Adrenal gland (tissue), 12 donors: Measurements from ENCODE around the gene NUP153. TPM values are rescaled to one million over a fixed set of nuclear protein-coding genes. Genes with fewer than 3 reads are reported as not detected.

Source experiments
- DNase-seq, 7 donors: peaks; one replicate each; pipeline ENCODE4 v3.0.0-alpha.2; 2019 to 2020
- H3K27ac ChIP-seq, 5 donors: fragments of 200-600 bp; sonication (generic) in 4 of 5; 1 replicate in 3 of 5; 2 replicates in 2 of 5; pipeline versions ENCODE4 v1.5.1 to v1.8.0; 2016 to 2020; ENCODE audit warnings: mild to moderate bottlenecking in 1 of 5
- H3K27me3 ChIP-seq: fragments of 200-600 bp; 2 replicates; pipeline ENCODE4 v1.8.0; 2021
- H3K36me3 ChIP-seq, 2 donors: fragments of 200-600 bp; replicated peaks in 1 of 2; 1 replicate in 1 of 2; 2 replicates in 1 of 2; pipeline versions ENCODE4 v1.5.1 to v1.8.0; 2018 to 2022
- H3K4me1 ChIP-seq, 2 donors: fragments of 200-600 bp; replicated peaks in 1 of 2; 1 replicate in 1 of 2; 2 replicates in 1 of 2; pipeline versions ENCODE4 v1.5.1 to v1.8.0; 2018 to 2021
- H3K4me3 ChIP-seq, 4 donors: fragments of 200-600 bp; sonication (generic) in 3 of 4; one replicate each; pipeline ENCODE4 v1.5.1; 2016 to 2018
- H3K9me3 ChIP-seq, 3 donors: fragments of 200-600 bp; sonication (generic) in 1 of 3; replicated peaks in 1 of 3; 1 replicate in 2 of 3; 2 replicates in 1 of 3; pipeline versions ENCODE4 v1.5.1 to v1.8.0; 2016 to 2021
- POLR2A ChIP-seq, 2 donors: fragments of 450-650 bp; IDR thresholded peaks; one replicate each; pipeline ENCODE4 v1.6.1; 2017; ENCODE audit warnings: antibody characterized with exemption in 2 of 2, mild to moderate bottlenecking in 2 of 2, moderate library complexity in 1 of 2
- WGBS, 4 donors: extraction: QIAGEN DNeasy Blood & Tissue Kit in 2 of 4; methylation state at CpG; one replicate each; pipeline versions ENCODE4 v1.1.5 to v1.1.7; 2013 to 2017; 5-methylcytosine and 5-hydroxymethylcytosine counted together
- intact Hi-C, 2 donors: fragments of 100-400 bp; cut with DNase I; formaldehyde crosslinking; loops; one replicate each; pipeline versions ENCODE4 v1.14.1 to v1.15.0; 2022 to 2023
- polyA plus RNA-seq, 3 donors: library from polyadenylated mRNA; stranded (reverse); fragments of 200-250 nt in 2 of 3; fragments of 350-450 nt in 1 of 3; fragmentation: Illumina TruSeq in 1 of 3; extraction: RNeasy Lipid Tissue Mini Kit (QIAGEN cat#74804) in 1 of 3; gene quantifications; one replicate each; pipeline ENCODE4 v1.2.3, GENCODE V29; 2013 to 2014
- total RNA-seq, 9 donors: library from RNA; depleted of rRNA in 4 of 9; stranded (reverse); fragments of >200 nt in 4 of 9; fragments of 120-200 nt in 1 of 9; fragmentation: NEBNext Ultra II Directional in 1 of 9; extraction: Animal tissue kit (Norgen Biotek cat#: 25700) in 1 of 9; gene quantifications; one replicate each; pipeline versions ENCODE4 v1.1.0 to v1.2.4, GENCODE V29; 2013 to 2023
- TF ChIP-seq, protein P1 (sequence below), 6 experiments: fragments of 450-650 bp in 4 of 6; fragments of 200-600 bp in 2 of 6; sonication (generic) in 1 of 6; IDR thresholded peaks; 1 replicate in 5 of 6; 2 replicates in 1 of 6; pipeline versions ENCODE4 v1.5.1 to v1.8.0; 2016 to 2021; ENCODE audit warnings: antibody characterized with exemption in 6 of 6, mild to moderate bottlenecking in 2 of 6, moderate library complexity in 1 of 6
- donor health status: healthy with polysubstance abuse.
- donor health status: Bipolar disorder and iron deficiency.
- donor health status: DM: yes; HTN: yes; CAD: no.
- donor health status: DM: no; HTN: no; CAD: no.
- donor health status: DM: no; HTN: no; CAD: no.
- donor health status: DM: yes; HTN: yes; CAD: no.

NUP153 gene
- total and polyA plus RNA-seq, 12 donors = 4.6 to 31.4 (median 28.2) TPM

DNA sequence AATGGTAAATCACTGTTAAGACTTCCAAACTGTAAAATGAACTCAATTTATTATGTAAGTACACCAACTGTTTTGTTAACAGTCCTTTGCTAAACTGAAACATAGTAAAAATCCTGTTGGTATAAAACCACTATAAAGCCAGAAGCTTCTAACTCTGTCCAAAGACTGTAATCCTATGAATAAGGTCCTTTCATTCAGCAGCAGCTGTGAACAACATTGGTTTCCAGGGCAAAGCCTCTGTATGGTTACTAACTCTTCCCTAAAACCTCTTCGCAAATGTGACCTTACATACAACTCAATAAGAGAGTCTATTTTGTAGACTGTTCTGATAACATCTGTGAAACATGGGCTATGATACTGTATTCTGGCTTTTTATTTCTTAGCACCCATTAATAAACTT, 40.1 kb downstream of the NUP153 start:
- TF ChIP-seq, protein P1, sequence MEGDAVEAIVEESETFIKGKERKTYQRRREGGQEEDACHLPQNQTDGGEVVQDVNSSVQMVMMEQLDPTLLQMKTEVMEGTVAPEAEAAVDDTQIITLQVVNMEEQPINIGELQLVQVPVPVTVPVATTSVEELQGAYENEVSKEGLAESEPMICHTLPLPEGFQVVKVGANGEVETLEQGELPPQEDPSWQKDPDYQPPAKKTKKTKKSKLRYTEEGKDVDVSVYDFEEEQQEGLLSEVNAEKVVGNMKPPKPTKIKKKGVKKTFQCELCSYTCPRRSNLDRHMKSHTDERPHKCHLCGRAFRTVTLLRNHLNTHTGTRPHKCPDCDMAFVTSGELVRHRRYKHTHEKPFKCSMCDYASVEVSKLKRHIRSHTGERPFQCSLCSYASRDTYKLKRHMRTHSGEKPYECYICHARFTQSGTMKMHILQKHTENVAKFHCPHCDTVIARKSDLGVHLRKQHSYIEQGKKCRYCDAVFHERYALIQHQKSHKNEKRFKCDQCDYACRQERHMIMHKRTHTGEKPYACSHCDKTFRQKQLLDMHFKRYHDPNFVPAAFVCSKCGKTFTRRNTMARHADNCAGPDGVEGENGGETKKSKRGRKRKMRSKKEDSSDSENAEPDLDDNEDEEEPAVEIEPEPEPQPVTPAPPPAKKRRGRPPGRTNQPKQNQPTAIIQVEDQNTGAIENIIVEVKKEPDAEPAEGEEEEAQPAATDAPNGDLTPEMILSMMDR (IDR thresholded peaks at IDR 0.05) = no peak
- TF ChIP-seq POLR2A (IDR thresholded peaks at IDR 0.05) = no peak
- Histone ChIP-seq H3K27ac (no peak overlapping the region), H3K27me3 (no peaks in the 10 kb centered on the region), H3K4me1 (no peaks in the 10 kb centered on the region), H3K36me3 (peaks cover 0 to 43% of the 10 kb centered on the region in 2 donors), H3K9me3 (no peaks in the 10 kb centered on the region), H3K4me3 (no peak overlapping the region)
- intact Hi-C loops = no loop called here
- 88 to 100% (median 96%) methylated on average over 1 of the region's 1 CpG for WGBS, 4 donors
- DNase-seq = no peak

DNA sequence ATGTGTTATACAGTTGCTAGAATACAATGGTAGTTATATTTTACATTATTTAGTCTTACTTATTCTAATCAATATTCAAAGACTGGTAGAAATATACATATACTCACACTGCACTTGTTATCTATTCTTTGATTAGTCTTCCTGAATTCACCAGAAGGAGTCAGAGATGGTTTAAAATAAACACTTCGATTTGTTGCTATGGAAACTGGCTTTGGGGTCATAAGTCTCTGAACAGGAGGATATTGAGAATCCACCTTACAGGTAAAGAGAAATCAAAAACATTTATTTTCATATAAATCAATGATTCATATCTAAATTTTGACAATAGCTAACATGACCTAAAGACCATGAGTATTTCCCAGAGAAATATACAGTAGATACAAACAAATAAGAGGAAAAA, 41.6 kb downstream of the NUP153 start:
- TF ChIP-seq POLR2A (IDR thresholded peaks at IDR 0.05) = no peak
- TF ChIP-seq, protein P1 (IDR thresholded peaks at IDR 0.05) = no peak
- Histone ChIP-seq H3K36me3 (peaks cover 0 to 50% of the 10 kb centered on the region in 2 donors), H3K4me3 (no peak overlapping the region), H3K4me1 (no peaks in the 10 kb centered on the region), H3K27me3 (no peaks in the 10 kb centered on the region), H3K9me3 (no peaks in the 10 kb centered on the region), H3K27ac (no peak overlapping the region)
- 80 to 94% (median 85%) methylated on average over 1 of the region's 1 CpG for WGBS, 4 donors
- DNase-seq = no peak
- intact Hi-C loops = no loop called here

DNA sequence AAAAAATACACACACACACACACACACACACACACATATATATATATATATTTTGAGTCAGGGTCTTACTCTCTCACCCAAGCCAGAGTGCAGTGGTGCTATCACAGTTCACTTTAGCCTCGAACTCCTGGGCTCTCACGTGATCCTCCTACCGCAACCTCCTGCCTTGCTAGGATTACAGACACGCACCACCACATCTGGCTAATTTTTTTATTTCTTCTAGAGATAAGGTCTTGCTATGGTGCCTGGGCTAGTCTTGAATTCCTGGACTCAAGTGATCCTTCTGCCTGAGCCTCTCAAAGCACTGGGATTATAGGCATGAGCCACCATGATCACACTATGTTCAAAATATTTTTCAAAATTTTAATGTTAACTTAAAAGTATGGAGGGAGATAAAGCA, 43.5 kb downstream of the NUP153 start:
- 94 to 100% (median 97%) methylated on average over 4 of the region's 4 CpGs for WGBS, 4 donors
- H3K4me1 ChIP-seq = no peaks in the 10 kb centered on the region
- TF ChIP-seq POLR2A (IDR thresholded peaks at IDR 0.05) = no peak
- TF ChIP-seq, protein P1 (IDR thresholded peaks at IDR 0.05) = no peak
- no peaks in the 10 kb centered on the region for H3K27me3 ChIP-seq
- H3K36me3 ChIP-seq = peaks cover 0 to 36% of the 10 kb centered on the region in 2 donors
- H3K27ac ChIP-seq = no peak overlapping the region
- H3K4me3 ChIP-seq = no peak overlapping the region
- intact Hi-C loops = no loop called here
- H3K9me3 ChIP-seq = no peaks in the 10 kb centered on the region
- DNase-seq = no peak

DNA sequence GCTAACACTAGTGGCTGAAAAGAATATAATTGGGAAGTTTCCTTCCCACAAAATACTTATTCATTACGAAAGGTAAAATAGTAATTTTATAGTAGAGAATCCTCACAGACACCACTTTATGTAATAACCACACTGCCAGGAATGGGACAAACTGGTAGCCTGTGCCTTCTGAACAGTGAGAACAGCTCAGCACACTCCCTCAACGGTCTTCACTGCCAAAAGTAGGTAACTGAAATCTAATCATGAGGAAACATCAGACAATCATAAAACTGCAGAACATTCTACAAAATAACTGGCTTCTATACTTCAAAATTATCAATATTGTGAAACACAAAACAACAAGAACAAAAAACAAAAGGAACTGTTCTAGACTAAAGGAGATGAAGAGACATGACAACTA, 44.1 kb downstream of the NUP153 start:
- Histone ChIP-seq H3K9me3 (no peaks in the 10 kb centered on the region), H3K4me3 (no peak overlapping the region), H3K27ac (no peak overlapping the region), H3K27me3 (no peaks in the 10 kb centered on the region), H3K4me1 (no peaks in the 10 kb centered on the region), H3K36me3 (peaks cover 0 to 33% of the 10 kb centered on the region in 2 donors)
- WGBS, 4 donors = 81 to 88% (median 86%) methylated on average over 2 of the region's 2 CpGs
- TF ChIP-seq POLR2A (IDR thresholded peaks at IDR 0.05) = no peak
- TF ChIP-seq, protein P1 (IDR thresholded peaks at IDR 0.05) = no peak
- DNase-seq = no peak
- intact Hi-C loops = no loop called here
